SKM-1 treated with dmso at 0.1 percent for 144 hours (cell line): ENCODE data around the gene ABLIM2.

Experiments used
- DNase-seq: peaks from one replicate; lab custom pipeline; 2025; ENCODE audit not compliant: unreplicated experiment; lab: John Stamatoyannopoulos, UW

ABLIM2 gene

DNA sequence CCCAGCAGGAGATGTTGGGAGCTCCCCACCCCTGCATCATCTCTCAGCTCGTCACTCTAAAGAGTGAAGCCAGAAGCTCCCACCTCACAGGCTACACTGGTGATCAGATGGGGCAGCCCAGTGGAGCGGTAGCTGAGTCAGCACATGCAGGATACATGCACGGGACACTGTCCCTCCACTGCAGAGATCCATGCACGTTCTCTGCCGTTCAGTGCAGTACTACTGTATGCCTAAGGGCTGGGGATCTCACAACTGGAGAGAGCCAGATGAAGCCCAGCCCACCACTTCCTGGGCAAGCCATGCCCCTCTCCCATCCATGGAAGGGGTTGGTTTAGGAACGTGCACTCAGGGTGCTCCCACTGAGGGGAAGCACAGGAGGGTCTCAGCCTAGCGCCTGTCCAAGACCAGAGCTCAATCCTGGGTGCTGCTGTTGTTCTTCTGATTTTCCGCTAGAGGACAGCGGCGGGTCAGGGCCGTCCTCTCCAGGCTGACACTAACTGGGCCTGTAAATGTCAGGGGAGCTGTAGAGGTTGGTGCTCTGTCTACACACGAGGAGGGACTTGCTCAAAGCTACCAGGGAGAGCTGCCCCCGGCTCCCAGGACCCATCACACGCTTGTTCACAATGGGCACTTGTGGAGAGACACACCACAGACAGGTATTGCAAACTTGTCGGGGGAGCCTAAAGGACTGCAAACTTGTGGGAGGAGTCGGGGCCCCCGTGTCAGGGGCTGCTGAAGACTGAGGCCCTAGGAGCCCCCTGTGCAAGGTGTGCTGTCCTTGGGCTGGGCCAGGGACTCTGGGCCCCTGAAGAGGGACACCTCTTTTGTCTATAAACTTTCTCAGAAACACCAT lies 18.2 kb upstream of the ABLIM2 start:
- peak; percentile 75 for DNase-seq

DNA sequence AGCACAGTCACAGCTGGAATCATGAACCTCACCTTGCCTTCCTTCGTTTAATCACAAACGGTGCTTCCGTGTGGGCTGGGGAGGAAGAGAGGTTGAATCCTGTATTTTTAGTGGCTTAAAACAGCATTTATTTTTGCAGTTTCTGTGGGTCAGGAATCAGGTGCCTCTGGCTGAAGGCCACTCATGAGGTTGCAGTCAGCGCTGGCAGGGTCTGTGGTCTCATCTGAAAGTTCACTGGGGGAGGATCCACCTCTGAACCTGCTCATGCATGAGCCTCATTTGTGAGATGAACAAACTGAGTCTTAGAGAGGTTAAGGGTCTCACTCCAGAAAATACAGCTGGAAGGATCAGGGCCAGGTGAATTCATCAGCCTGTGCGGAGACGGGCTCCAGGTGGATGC lies 17.1 kb upstream of the ABLIM2 start:
- DNase-seq, result no peak

DNA sequence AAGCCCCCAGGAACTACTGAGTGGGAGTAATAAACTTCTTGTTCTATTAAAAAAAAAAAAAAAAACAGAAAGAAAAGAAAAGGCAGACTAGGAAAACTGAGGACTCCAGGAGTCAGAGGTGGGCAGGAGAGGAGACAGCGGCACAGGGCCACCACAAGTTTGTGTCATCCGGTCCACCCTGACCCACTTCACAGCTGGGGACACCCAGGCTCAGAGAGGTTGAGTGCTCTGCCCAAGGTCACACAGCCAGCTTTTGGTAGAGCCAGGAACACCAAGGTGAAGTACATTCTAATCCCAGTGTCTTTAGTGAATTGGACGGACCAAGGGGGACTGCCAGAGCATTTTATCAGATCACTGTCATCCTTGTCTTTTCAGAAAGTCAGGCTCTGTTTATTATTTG lies 16.4 kb upstream of the ABLIM2 start:
- DNase-seq, result no peak

DNA sequence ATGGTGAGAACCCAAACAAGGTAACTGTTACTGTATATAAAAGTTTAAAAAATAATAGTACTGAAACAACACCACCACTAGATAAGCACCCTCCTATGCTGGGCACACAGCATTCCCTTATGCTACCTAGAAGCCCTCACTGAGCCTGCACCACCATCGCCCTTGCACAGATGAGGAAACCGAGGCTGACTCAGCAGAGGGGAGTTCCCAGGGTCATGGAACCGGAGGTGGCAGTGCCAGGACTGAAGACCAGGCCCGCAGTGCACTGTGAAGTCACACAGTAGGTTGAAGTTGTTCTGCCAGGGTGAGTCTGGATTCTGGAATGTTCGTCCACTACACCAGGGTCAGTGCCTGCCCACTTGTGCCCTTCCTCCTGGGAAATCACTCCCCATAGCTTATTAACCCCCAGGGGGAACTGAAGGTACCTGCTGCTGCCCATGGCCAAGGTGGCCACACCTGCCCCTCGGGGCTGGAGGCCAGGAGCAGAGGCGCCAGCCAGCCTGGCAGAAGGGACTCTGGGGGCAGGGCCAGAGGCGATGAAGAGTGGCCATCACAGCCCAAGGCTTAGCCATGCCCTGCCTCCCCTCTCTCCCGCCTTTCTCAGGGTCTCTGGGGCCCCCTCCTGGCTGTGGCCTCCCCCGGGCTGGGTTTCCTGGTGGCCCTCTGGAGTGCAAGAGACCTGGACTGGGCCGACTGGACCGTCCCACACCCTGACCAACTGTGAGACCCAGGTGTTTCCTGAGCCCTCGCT lies 15.1 kb upstream of the ABLIM2 start:
- DNase-seq, result no peak

DNA sequence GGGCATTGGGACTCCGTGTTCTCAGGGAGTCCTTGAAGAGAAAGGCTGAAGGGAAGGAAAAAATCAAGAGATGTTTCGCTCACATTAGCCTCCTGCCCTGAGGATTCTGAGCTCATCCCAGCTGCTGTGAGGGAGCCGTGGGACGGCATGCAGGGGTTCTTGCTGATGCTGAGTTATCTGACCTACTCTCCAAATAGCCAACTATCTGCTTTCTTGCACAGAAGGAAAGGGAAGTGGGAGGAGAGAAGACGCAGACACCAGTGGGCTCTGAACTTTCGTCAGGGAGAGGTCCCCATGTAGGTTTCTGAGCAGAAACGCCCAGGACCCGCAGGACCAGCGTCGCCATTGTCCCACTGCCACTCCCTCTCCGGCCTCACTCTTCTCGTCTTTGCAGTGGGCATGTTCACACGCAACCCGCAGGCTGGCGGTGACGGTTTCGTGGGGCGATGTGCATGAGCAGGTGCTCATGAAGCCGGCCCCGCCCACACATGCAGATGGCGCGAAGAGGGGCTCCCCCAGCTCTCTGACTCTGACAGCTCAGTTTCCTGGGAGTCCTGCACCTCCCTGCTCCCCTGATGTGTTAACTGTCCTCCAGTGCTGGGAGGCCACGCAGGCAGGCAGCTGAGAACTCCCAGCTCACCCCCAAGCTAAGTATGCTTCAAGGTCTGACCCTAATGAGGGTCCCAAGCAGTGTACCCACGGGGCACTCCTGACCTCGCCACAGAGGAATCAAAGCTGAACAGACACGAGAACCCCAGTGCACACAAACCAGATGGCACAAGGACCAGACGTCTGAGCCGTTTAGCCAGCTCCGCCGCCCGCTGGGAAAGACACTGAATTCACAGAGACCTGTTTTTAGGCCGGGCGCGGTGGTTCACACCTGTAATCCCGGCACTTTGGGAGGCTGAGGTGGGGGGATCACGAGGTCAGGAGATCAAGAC lies 13.6 kb upstream of the ABLIM2 start:
- no peak for DNase-seq

DNA sequence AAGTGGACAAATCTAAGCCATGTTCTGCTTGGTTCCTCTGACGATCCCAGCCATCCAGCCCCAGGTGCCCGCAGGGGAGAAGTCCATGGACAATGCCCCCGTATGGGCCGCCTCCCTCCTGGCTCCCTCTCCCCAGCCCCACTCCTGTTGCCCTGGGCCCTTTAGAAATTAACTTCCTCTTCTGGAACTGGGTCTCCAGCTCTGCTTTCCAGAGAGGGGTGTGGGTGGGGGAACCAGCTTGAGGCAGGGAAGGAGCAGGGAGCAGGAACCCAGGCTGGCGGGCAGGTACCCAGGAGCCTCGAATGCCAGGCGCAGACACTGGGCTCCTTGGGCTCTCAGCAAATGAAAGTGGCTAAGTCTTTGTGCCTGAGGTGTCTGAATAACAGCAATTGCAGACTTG lies 12.7 kb upstream of the ABLIM2 start:
- no peak for DNase-seq

DNA sequence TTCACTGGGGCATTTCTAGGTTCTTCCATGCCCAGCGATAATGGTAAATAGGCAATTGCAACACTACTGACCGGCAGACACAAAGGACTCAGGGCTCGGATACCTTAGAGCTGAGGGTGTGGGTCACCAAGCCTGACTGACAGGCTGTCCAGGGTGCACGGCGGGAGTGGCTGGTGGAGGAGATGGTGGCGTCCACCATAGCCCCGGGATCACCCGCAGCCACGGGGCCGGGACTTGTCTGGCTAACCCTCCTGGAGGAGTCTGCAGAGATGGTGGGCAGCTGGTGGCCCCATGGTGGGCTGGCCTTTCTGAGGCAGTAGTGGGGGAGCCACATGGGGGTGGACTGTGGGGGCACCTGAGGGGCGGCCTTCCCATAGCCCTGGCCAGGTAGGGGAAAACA lies 11.7 kb upstream of the ABLIM2 start:
- DNase-seq, result no peak

DNA sequence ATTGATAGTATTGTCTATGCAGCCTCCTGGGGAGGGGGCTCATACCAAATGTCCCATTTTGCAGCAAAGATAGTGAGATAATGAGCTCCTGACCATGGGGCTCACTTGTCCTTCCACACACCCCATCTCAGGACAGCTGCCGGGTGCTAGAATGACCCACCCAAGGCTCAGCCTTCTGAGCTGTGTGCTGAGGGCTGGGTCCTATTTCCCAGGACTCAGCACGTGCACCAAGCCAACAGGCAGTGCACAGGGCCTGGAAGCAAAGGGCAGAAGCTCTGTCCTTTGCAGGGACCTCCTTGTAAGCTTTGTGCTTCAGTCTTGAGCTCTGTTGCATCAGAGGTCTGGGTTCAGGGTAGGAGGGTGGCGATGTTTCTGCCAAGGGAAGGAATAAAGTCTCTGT lies 11.2 kb upstream of the ABLIM2 start:
- no peak for DNase-seq

DNA sequence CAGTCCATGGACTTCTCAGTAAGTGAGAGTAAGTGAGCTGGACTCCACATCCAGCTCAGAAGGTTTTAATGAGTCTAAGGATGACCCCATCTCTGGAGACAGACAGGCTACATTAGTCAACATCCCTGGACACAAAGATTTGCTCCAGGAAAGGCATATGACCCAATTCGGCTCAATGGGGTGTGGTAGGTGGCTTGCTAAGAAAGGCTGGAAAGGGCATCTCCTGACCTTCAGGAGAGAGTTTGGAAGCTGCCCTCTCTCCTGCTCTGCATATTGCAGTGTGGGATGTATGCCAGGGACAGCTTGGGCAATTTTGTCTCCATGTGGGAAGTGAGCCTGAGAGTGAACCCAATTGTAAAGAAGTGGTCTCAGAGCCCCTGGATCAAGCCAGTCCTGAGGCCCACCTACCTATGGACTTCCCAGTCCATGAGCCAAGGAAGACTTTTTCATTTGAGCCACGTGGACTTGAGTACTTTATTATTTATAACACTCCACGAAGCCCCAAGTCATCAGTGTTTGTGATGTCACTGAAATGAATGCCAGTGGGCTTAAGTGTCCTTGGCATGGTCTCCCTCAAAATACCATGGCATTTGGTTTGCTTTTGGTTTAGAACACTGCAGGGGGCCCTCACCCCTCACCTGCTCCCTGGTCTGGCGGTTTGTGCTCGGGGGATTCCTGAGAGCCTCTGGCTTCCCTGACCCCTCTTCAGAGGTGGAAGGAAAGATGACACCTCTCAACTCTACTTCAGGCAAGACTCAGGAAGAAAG lies 10.4 kb upstream of the ABLIM2 start:
- DNase-seq, result no peak

DNA sequence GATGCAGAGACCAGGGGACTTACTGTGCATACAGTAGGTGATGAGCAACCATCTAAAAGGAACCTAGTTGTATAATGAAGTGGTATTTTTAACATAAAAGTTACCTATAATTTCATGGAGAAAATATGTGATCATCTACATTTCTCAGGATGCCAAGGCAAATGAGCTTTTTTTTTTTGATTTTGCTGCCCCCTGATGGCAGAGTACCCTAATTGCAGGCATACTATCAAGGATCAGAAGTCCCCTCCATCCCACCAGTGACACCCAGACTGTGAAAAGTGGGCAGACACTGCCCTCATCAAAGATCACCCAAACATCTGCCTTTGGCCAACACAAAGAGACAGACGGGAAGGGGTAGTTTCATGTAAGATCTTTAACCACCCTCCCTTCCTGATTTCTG lies 9.6 kb upstream of the ABLIM2 start:
- DNase-seq, result no peak

DNA sequence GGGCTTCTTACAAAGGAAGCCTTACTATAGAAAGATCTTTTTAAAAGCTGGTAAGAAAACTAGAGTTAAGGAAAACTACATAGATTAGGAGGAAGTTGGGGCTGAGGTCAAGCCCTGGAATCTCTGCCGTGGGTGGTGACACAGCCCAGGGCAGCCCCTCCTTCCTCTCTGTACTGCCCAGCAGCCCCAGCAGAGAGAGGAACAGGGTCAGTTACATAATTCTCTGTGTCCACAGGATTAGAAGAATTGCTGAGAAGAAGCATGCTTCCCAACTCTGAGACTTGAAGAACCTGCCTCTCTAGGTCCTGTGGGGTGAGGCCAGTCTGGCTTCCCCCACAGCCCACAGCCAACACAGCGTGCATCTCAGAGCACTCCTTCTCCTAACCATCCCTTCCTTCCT lies 9.2 kb upstream of the ABLIM2 start:
- DNase-seq, result peak; percentile 95

DNA sequence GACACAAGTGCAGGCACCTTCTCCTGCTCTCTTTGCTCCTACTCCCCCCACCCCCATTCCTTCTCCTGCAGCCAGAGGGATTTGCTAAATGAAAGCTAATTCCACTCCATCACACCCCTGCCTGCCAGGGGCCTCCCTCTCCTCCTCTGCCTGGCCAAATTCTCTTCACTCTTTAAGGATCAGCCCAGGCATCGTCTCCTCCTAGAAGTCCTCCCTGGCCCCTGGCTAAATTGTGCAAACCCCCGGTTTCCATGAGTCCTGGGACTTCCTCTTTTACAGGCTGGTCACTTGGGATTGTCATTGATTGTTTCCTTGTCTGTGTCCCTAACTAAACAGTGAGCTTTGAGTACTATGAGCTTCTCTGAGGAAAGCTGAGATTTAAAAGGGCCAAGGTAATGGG lies 8.7 kb upstream of the ABLIM2 start:
- DNase-seq, result peak; percentile 74

DNA sequence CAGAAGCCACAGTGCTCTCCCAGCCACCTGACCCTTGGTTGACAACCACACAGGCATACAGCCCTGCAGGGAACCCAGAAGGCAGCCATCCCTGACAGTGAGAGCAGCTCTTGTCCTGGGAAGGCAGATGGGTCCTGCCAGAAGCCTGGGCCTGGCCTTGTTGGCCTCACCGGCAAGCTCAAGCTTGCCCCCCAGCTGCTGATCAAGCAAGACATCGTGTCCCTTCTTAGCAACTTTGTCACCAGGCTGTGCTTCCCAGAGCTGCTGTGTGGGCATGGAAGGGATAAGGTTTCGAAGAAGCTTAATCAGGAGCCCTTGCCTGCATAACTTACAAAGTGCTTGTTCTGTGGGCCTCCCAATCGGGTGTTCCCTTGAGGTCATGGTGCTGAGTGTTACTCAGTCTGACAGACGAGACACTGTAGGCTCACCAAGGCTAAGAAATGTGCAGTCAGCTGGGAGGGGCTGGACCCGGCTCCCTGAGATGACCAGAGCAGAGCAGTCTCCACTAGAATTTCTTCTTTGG lies 6.8 kb upstream of the ABLIM2 start:
- no peak for DNase-seq

DNA sequence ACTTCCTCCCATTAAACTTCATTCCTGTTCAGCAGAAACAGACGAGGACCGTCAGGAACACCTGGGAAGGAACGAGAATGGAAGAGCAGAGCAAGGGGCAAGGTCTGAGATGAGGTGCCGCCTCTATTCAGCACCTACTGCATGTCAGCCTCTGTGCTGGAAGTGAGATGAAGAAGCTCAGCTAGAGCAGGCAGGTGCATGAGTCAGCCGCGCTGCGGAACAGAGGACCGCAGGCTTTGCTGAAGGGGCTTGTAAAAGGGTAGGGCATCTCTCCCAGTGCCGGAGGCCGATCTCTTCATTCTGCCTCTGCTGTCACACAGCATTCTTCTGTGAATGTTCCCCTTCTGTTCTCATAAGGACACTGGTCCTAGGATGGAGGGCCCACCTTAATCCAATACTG lies 6.1 kb upstream of the ABLIM2 start:
- DNase-seq, result no peak

DNA sequence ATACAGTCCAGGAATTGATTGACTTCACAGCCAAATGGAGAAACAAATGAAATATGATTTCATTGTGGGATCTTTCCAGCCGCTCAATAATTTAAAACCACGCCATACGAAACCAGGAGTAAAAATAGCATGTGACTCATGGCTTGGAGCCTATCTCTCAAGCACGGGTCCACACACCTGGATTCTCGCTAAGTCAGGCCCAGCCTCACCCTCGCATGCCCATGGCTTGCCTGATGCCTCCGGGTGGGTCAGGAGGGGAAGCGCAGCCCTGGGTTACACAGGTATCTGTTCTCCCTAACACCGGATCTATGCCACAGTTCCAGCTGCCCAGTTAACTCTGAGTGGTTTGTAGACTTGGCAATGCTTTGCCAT lies 5.6 kb upstream of the ABLIM2 start:
- DNase-seq, result no peak

DNA sequence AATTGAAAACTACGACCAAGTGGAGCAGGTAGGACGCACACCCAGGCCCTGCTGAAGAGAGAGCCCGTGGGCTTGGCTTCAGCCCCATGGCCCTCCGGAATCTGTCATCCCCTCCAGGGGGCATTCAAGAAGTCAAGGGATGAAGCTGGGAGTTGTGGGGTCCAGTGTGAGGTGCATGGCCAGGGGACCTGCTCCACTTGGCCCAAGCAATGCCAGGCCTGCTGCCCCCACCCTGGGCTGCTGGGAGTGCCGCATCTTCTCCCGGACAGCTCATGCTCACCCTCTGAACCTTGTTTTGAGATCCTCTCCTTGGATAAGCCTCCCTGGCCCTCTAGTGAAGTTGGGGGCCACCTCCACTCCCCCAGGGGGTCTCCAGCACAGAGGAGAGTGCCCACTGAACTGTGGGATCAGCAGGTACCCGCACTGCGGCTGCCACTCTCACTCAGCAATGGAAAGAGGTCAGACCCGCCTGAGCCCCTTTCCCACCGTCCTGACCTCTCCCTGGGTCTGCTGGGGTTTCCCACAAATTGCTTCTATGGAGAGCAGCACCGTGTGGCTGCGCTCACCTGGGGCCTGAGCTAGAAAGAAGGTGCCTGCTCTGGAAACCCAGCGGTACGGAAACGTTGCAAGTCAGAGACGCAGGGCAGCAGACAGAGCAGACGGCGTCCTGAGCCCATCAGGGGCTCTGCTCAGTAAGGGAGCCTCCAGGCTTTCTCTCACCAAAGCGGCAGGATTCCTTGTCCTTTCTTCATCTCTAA lies 5.0 kb upstream of the ABLIM2 start:
- no peak for DNase-seq

DNA sequence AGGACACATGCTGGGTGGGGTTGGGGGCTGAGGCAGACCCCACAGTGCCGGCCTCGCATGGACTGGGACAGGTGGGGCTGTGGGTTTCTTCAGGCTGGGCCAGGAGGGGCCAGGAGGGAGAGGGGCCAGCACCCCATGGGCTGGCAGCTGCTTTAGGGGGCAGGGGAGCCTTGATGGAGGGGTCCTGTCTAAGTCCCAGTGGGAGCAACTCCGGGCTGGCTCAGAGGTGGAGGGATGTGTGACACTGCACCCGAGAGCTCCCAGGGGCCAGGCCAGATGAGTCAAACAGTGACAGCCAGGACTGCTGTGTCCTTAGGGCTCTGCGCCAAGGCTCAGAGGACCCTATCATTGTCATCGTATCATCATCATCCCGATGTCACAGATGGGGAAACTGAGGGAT lies 4.4 kb upstream of the ABLIM2 start:
- no peak for DNase-seq

DNA sequence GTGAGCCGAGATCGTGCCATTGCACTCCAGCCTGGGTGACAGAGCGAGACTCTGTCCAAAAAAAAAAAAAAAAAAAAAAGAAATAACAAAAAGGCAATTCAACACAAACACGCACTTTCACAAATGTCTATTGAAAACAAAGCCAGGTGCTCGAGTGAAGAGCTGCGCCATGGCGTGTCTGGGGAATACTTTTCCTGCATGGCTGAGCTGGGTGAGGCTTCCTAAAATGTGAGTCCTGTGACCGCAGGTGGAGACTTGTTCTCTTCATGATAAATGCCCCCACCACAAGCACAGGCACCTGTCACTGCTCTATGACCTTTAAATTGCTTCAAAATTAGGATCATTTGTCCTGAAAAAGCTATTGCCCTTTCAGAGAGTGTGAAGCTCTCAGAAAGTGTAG lies 4.0 kb upstream of the ABLIM2 start:
- DNase-seq, result no peak

DNA sequence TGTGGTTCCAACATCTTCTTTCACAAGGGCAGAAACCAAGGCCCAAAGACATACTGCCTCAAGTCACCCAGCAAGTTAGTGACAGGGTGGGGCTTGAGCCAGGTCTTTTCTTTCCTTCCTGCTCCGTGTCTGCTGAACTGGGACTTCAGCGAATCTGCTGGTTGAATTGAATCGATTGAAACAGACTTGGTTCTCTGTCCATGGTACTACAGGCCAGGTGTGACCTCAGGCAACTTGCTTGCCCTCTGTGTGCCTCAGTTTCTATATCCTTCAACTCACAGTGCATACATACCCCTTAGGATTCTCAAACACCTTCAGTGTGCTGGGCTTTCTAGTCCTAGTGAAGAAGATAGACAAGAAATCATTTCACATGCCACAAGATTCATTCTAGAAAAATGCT lies 2.0 kb upstream of the ABLIM2 start:
- no peak for DNase-seq

DNA sequence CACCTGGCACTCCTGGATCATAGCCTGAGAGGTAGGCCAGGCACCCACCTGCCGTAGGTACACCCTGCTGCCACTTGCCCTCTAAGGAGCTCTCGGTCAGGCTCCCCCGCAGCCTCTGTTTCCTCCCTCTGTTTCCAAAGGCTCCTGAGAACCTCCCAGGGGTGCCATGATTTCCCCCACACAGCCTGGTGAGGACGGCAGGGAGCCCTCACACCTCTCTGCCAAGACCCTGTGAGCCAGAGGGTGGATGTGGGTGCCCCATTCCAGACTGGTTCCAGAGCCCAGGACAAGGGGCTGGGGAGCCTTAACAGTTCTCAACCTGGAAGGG lies 1.6 kb upstream of the ABLIM2 start:
- DNase-seq, result no peak
